HFFc6 (cell line): ENCODE data around the gene GLI1. TPM values are rescaled to one million over a fixed set of nuclear protein-coding genes. Genes with fewer than 3 reads are reported as not detected.
"Not testable (repeated sequence)": the region's sequence is repeated elsewhere in the genome, so short reads cannot be mapped to it uniquely, and the experiment has no call there.

Source experiments
- DNase-seq: peaks from one replicate; pipeline ENCODE4 v3.0.0-alpha.2; 2018
- H3K27ac Mint-ChIP-seq: 2 replicates; pipeline ENCODE4 v1.8.0; 2020; ENCODE audit warnings: mild to moderate bottlenecking, mixed read lengths
- H3K27me3 Mint-ChIP-seq: 2 replicates; pipeline ENCODE4 v1.8.0; 2021; ENCODE audit warnings: mild to moderate bottlenecking, moderate library complexity, mixed read lengths; ENCODE audit not compliant: insufficient read depth
- H3K36me3 Mint-ChIP-seq: 2 replicates; pipeline ENCODE4 v1.8.0; 2021; ENCODE audit warnings: low read depth, mixed read lengths
- H3K4me1 Mint-ChIP-seq: 2 replicates; pipeline ENCODE4 v1.8.0; 2020; ENCODE audit warnings: low read depth, mixed read lengths
- H3K4me3 Mint-ChIP-seq: 2 replicates; pipeline ENCODE4 v1.8.0; 2020; ENCODE audit warnings: mild to moderate bottlenecking, moderate library complexity, mixed read lengths
- H3K9me3 Mint-ChIP-seq: 2 replicates; pipeline ENCODE4 v1.8.0; 2020; ENCODE audit warnings: mild to moderate bottlenecking, mixed read lengths
- CTCF ChIP-seq: fragments of 200-600 bp; sonication (generic); IDR thresholded peaks from 2 replicates; pipeline ENCODE4 v1.5.0; 2021; ENCODE audit warnings: antibody characterized with exemption, mild to moderate bottlenecking
- total RNA-seq, 6 experiments: library from RNA; stranded (reverse); fragmentation: NEBNext Ultra II Directional; extraction: Animal tissue kit (Norgen Biotek cat#: 25700); gene quantifications; 2 replicates in 1 of 6; 3 replicates in 5 of 6; pipeline ENCODE4 v1.2.3, GENCODE V29; 2021

GLI1 gene
- total RNA-seq, 6 experiments from 2014 or later = 3.9 to 5.8 (median 4.6) TPM

GRCh38 chr12:57498571-57498970 lies 39.0 kb downstream of the GLI1 start:
- H3K27me3 Mint-ChIP-seq = peaks cover 2% of the 10 kb centered on the region
- H3K4me3 Mint-ChIP-seq = no peak overlapping the region
- no peak for DNase-seq
- peaks cover 44% of the 10 kb centered on the region for H3K36me3 Mint-ChIP-seq
- TF ChIP-seq CTCF = no peak
- no peaks in the 10 kb centered on the region for H3K4me1 Mint-ChIP-seq
- H3K9me3 Mint-ChIP-seq = no peaks in the 10 kb centered on the region
- H3K27ac Mint-ChIP-seq = no peak overlapping the region

- Mint-ChIP-seq H3K4me3 (no peak overlapping the region), H3K36me3 (peaks cover 53% of the 10 kb centered on the region)
Observed at GRCh38 chr12:57500213-57500612, 40.6 kb downstream of the GLI1 start.

GRCh38 chr12:57502311-57502969 lies 42.9 kb downstream of the GLI1 start:
- H3K4me3 Mint-ChIP-seq, H3K4me1 Mint-ChIP-seq, H3K27me3 Mint-ChIP-seq, H3K27ac Mint-ChIP-seq, H3K9me3 Mint-ChIP-seq, DNase-seq: not testable (repeated sequence)
- peaks cover 46% of the 10 kb centered on the region for H3K36me3 Mint-ChIP-seq

More at GRCh38 chr12:57500213-57500612, 40.6 kb downstream of the GLI1 start:
- Mint-ChIP-seq H3K27me3 (peaks cover 2% of the 10 kb centered on the region), H3K27ac (no peak overlapping the region), H3K4me1 (no peaks in the 10 kb centered on the region), H3K9me3 (no peaks in the 10 kb centered on the region)
- no peak for DNase-seq
- no peak for TF ChIP-seq CTCF

- H3K27me3 Mint-ChIP-seq, H3K4me1 Mint-ChIP-seq, DNase-seq, H3K4me3 Mint-ChIP-seq, H3K27ac Mint-ChIP-seq, H3K9me3 Mint-ChIP-seq: not testable (repeated sequence)
- H3K36me3 Mint-ChIP-seq = peaks cover 25% of the 10 kb centered on the region
Observed at GRCh38 chr12:57506541-57506940, 47.0 kb downstream of the GLI1 start.

- H3K4me1 Mint-ChIP-seq, DNase-seq: not testable (repeated sequence)
- peaks cover 30% of the 10 kb centered on the region for H3K36me3 Mint-ChIP-seq
Observed at GRCh38 chr12:57507796-57508195, 48.2 kb downstream of the GLI1 start.

GRCh38 chr12:57511161-57511560 lies 51.6 kb downstream of the GLI1 start:
- H3K27me3 Mint-ChIP-seq = peaks cover 11% of the 10 kb centered on the region; the same call in 1 of the 2 replicates
- no peak overlapping the region for H3K27ac Mint-ChIP-seq
- no peak for DNase-seq
- no peak for TF ChIP-seq CTCF
- H3K4me1 Mint-ChIP-seq = peaks cover 2% of the 10 kb centered on the region; the same call in 1 of the 2 replicates
- peaks cover 45% of the 10 kb centered on the region for H3K36me3 Mint-ChIP-seq
- H3K9me3 Mint-ChIP-seq = no peaks in the 10 kb centered on the region
- H3K4me3 Mint-ChIP-seq = no peak overlapping the region

More at GRCh38 chr12:57507796-57508195, 48.2 kb downstream of the GLI1 start:
- not testable (repeated sequence) for H3K27me3 Mint-ChIP-seq, H3K27ac Mint-ChIP-seq, H3K9me3 Mint-ChIP-seq, H3K4me3 Mint-ChIP-seq

- no peaks in the 10 kb centered on the region for H3K9me3 Mint-ChIP-seq
- peaks cover 11% of the 10 kb centered on the region; the same call in 1 of the 2 replicates for H3K27me3 Mint-ChIP-seq
- DNase-seq = no peak
- no peak for TF ChIP-seq CTCF
- H3K27ac Mint-ChIP-seq = peak overlapping the region; percentile 25; the same call in 1 of the 2 replicates
- no peak overlapping the region for H3K4me3 Mint-ChIP-seq
- peaks cover 8% of the 10 kb centered on the region for H3K4me1 Mint-ChIP-seq
- H3K36me3 Mint-ChIP-seq = peaks cover 50% of the 10 kb centered on the region
Observed at GRCh38 chr12:57511588-57512325, 52.2 kb downstream of the GLI1 start.
